ENCODE data around the gene CALM1. TPM values are rescaled to one million over a fixed set of nuclear protein-coding genes. Genes with fewer than 3 reads are reported as not detected.

The CALM1 gene
- total and polyA plus RNA-seq, 2 donors (not counting 3 experiments of a cell fraction or from before 2014, with no cell fraction given) = 476 to 731 TPM

- Histone ChIP-seq H2AFZ (ENCODE audit: low read depth, low read length) (no peak overlapping the region), H3K9me3 (replicated peaks; ENCODE audit: control insufficient read depth, insufficient read depth, low read length) (no peaks in the 10 kb centered on the region), H3K79me2 (ENCODE audit: control insufficient read depth, insufficient read depth, low read length) (no peaks in the 10 kb centered on the region), H3K4me3 (replicated peaks in 1 of 3; ENCODE audit: insufficient read depth in 1 of 3, low read depth in 1 of 3, low read length in 3 of 3) (no peak overlapping the region), H3K4me2 (ENCODE audit: insufficient read depth, low read length) (no peak overlapping the region), H3K27me3 (ENCODE audit: control insufficient read depth in 2 of 2, insufficient read depth in 2 of 2, low read length in 2 of 2) (no peaks in the 10 kb centered on the region), H3K36me3 (ENCODE audit: control insufficient read depth in 2 of 2, extremely low read depth in 1 of 2, insufficient read depth in 2 of 2, low read length in 2 of 2) (no peaks in the 10 kb centered on the region), H3K9ac (replicated peaks; ENCODE audit: extremely low read depth, insufficient read depth, low read length) (no peak overlapping the region), H3K4me1 (ENCODE audit: control insufficient read depth, extremely low read depth, insufficient read depth, low read length) (no peaks in the 10 kb centered on the region), H4K20me1 (replicated peaks; ENCODE audit: control insufficient read depth, extremely low read depth, insufficient read depth, low read length) (no peaks in the 10 kb centered on the region), H3K9me1 (replicated peaks; ENCODE audit: control insufficient read depth, extremely low read depth, insufficient read depth, low read length) (no peaks in the 10 kb centered on the region), H3K27ac (ENCODE audit: insufficient read depth, low read depth, low read length) (no peak overlapping the region)
- ChIA-PET CTCF (interaction anchor here (1.3 to 1.4 kb wide), 3 partner anchors 13 to 85 kb away, joined by 3 to 4 read pairs (median 3); no protein-coding TSS in a partner anchor), POLR2A (no interaction called here)
- dilution Hi-C loops (cut with MboI; ENCODE audit: extremely low pct_ligation_motif_present, low sequenced_read_pairs) (no loop called here), intact Hi-C loops (cut with micrococcal nuclease) (no loop called here)
- BruUV-seq (replicated peaks) = no TSS peak
- no peak for FAIRE-seq
- TF ChIP-seq MYC (IDR thresholded peaks at IDR 0.05; ENCODE audit: low read depth, low read length) = no peak
- no peak for TF ChIP-seq FOS (IDR thresholded peaks at IDR 0.05; ENCODE audit: borderline replicate concordance, insufficient read depth, low read length)
- no peak for TF ChIP-seq EZH2 (IDR thresholded peaks at IDR 0.05; ENCODE audit: borderline replicate concordance, low read depth, low read length, severe bottlenecking)
- TF ChIP-seq, protein P1, sequence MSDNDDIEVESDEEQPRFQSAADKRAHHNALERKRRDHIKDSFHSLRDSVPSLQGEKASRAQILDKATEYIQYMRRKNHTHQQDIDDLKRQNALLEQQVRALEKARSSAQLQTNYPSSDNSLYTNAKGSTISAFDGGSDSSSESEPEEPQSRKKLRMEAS (IDR thresholded peaks at IDR 0.05; ENCODE audit: insufficient read depth, insufficient read length) = no peak
- TF ChIP-seq, protein P2, sequence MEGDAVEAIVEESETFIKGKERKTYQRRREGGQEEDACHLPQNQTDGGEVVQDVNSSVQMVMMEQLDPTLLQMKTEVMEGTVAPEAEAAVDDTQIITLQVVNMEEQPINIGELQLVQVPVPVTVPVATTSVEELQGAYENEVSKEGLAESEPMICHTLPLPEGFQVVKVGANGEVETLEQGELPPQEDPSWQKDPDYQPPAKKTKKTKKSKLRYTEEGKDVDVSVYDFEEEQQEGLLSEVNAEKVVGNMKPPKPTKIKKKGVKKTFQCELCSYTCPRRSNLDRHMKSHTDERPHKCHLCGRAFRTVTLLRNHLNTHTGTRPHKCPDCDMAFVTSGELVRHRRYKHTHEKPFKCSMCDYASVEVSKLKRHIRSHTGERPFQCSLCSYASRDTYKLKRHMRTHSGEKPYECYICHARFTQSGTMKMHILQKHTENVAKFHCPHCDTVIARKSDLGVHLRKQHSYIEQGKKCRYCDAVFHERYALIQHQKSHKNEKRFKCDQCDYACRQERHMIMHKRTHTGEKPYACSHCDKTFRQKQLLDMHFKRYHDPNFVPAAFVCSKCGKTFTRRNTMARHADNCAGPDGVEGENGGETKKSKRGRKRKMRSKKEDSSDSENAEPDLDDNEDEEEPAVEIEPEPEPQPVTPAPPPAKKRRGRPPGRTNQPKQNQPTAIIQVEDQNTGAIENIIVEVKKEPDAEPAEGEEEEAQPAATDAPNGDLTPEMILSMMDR (IDR thresholded peaks at IDR 0.05; ENCODE audit: extremely low read depth in 1 of 2, insufficient read depth in 1 of 2, low read depth in 1 of 2, low read length in 2 of 2) = no peak
- TF ChIP-seq GATA2 (IDR thresholded peaks at IDR 0.05; ENCODE audit: insufficient read depth, insufficient read length, low read depth, low read length) = no peak
- no peak for TF ChIP-seq POLR2A (IDR thresholded peaks at IDR 0.05; ENCODE audit: low read depth, low read length)
- TF ChIP-seq POLR2AphosphoS5 (IDR thresholded peaks at IDR 0.05; ENCODE audit: insufficient read depth, low read depth, low read length) = no peak
- TF ChIP-seq JUN (IDR thresholded peaks at IDR 0.05; ENCODE audit: borderline replicate concordance, insufficient read depth, insufficient read length, low read depth) = no peak
- no peak for DNase-seq (ENCODE audit: low read depth, low spot score)
Measured at GRCh38 chr14:90373887-90374286, 22.9 kb upstream of the CALM1 start.
